Keratinocyte (primary cell): ENCODE results near the gene KLHDC4. TPM values are rescaled to one million over a fixed set of nuclear protein-coding genes. Genes with fewer than 3 reads are reported as not detected.

ENCODE experiments used
- DNase-seq: peaks from one replicate; pipeline ENCODE4 v3.0.0-alpha.2; 2011; ENCODE audit warnings: low read depth, missing footprints, low spot score
- FAIRE-seq: peaks from 2 replicates; lab custom pipeline; 2011; peaks lifted over from hg19 to GRCh38; lab: Jason Lieb, UNC
- H2AFZ ChIP-seq: 2 replicates; pipeline ENCODE4 v1.6.0; 2012; ENCODE audit warnings: low read length, control low read depth, inconsistent platforms; ENCODE audit not compliant: control insufficient read depth
- H3K27ac ChIP-seq: 2 replicates; pipeline ENCODE4 v1.5.1; 2011; ENCODE audit warnings: low read length; ENCODE audit not compliant: control insufficient read depth, insufficient read depth
- H3K27me3 ChIP-seq: 3 replicates; pipeline ENCODE4 v1.6.0; 2011; ENCODE audit warnings: low read length; ENCODE audit not compliant: control insufficient read depth, insufficient read depth; ENCODE audit errors: extremely low read depth
- H3K36me3 ChIP-seq, 2 experiments: 2 replicates in 1 of 2; 3 replicates in 1 of 2; pipeline ENCODE4 v1.5.1; 2011; ENCODE audit warnings: low read length in 2 of 2, mild to moderate bottlenecking in 1 of 2; ENCODE audit not compliant: control insufficient read depth in 2 of 2, insufficient read depth in 2 of 2; ENCODE audit errors: extremely low read depth in 1 of 2
- H3K4me1 ChIP-seq: 3 replicates; pipeline ENCODE4 v1.5.1; 2011; ENCODE audit warnings: low read length; ENCODE audit not compliant: control insufficient read depth, insufficient read depth; ENCODE audit errors: extremely low read depth
- H3K4me2 ChIP-seq: 3 replicates; pipeline ENCODE4 v1.6.0; 2011; ENCODE audit warnings: low read depth, low read length; ENCODE audit not compliant: control insufficient read depth, insufficient read depth; ENCODE audit errors: extremely low read depth
- H3K4me3 ChIP-seq, 3 experiments: fragments of 200-600 bp in 1 of 3; sonication (generic) in 1 of 3; 2 replicates in 2 of 3; 3 replicates in 1 of 3; pipeline ENCODE4 v1.5.1; 2011 to 2016; ENCODE audit warnings: low read length in 3 of 3, mild to moderate bottlenecking in 3 of 3, control low read depth in 2 of 3, inconsistent platforms in 1 of 3, low read depth in 1 of 3, mixed read lengths in 1 of 3, mixed run types in 1 of 3, moderate library complexity in 1 of 3; ENCODE audit not compliant: control insufficient read depth in 2 of 3, insufficient read depth in 2 of 3; ENCODE audit errors: extremely low read depth in 1 of 3
- H3K79me2 ChIP-seq: 2 replicates; pipeline ENCODE4 v1.6.0; 2012; ENCODE audit warnings: low read length; ENCODE audit not compliant: control insufficient read depth, insufficient read depth
- H3K9ac ChIP-seq: 3 replicates; pipeline ENCODE4 v1.6.0; 2011; ENCODE audit warnings: low read length; ENCODE audit not compliant: control insufficient read depth, insufficient read depth; ENCODE audit errors: extremely low read depth
- H3K9me1 ChIP-seq: 3 replicates; pipeline ENCODE4 v1.6.0; 2011; ENCODE audit warnings: low read length; ENCODE audit not compliant: control insufficient read depth, insufficient read depth; ENCODE audit errors: extremely low read depth
- H3K9me3 ChIP-seq: 2 replicates; pipeline ENCODE4 v1.5.1; 2012; ENCODE audit warnings: low read depth, low read length; ENCODE audit not compliant: control insufficient read depth
- H4K20me1 ChIP-seq: 3 replicates; pipeline ENCODE4 v1.6.0; 2011; ENCODE audit warnings: low read length; ENCODE audit not compliant: control insufficient read depth, insufficient read depth; ENCODE audit errors: extremely low read depth
- EZH2 ChIP-seq: IDR thresholded peaks from one replicate; pipeline ENCODE4 v1.6.1; 2012; ENCODE audit warnings: inconsistent platforms, mild to moderate bottlenecking, low read length, moderate library complexity
- dilution Hi-C: fragments of 300-500 bp; cut with MboI; formaldehyde crosslinking; loops from one replicate; pipeline ENCODE4 v1.7.0; 2020; ENCODE audit warnings: low sequenced_read_pairs; ENCODE audit not compliant: extremely low pct_ligation_motif_present
- polyA plus RNA-seq, 5 experiments: library from polyadenylated mRNA; depleted of rRNA in 3 of 5; stranded (reverse) in 3 of 5; stranded (forward) in 1 of 5; unstranded in 1 of 5; fragments of >200 nt; gene quantifications; 1 replicate in 1 of 5; 2 replicates in 3 of 5; 3 replicates in 1 of 5; pipeline versions ENCODE4 v1.2.1 to v1.2.3, GENCODE V29; 2011 to 2012; ENCODE audit warnings: missing spikeins in 2 of 5, low read depth in 1 of 5, low replicate concordance in 1 of 5
- TF ChIP-seq, protein P1 (sequence below), 3 experiments: IDR thresholded peaks in 1 of 3; conservative IDR thresholded peaks in 1 of 3; optimal IDR thresholded peaks in 1 of 3; 2 replicates in 2 of 3; 3 replicates in 1 of 3; pipeline versions ENCODE3 to v1.5.1; 2011; ENCODE audit warnings: low read length in 3 of 3, mild to moderate bottlenecking in 3 of 3, moderate library complexity in 2 of 3, control low read depth in 1 of 3, inconsistent platforms in 1 of 3; ENCODE audit not compliant: insufficient read depth in 2 of 3; ENCODE audit errors: extremely low read depth in 1 of 3

The KLHDC4 gene
- polyA plus RNA-seq, 1 donor (not counting 4 experiments of a cell fraction or from before 2014, with no cell fraction given) = 13.4 TPM

- dilution Hi-C loops = no loop called here
- H4K20me1 ChIP-seq = no peaks in the 10 kb centered on the region
- TF ChIP-seq, protein P1, sequence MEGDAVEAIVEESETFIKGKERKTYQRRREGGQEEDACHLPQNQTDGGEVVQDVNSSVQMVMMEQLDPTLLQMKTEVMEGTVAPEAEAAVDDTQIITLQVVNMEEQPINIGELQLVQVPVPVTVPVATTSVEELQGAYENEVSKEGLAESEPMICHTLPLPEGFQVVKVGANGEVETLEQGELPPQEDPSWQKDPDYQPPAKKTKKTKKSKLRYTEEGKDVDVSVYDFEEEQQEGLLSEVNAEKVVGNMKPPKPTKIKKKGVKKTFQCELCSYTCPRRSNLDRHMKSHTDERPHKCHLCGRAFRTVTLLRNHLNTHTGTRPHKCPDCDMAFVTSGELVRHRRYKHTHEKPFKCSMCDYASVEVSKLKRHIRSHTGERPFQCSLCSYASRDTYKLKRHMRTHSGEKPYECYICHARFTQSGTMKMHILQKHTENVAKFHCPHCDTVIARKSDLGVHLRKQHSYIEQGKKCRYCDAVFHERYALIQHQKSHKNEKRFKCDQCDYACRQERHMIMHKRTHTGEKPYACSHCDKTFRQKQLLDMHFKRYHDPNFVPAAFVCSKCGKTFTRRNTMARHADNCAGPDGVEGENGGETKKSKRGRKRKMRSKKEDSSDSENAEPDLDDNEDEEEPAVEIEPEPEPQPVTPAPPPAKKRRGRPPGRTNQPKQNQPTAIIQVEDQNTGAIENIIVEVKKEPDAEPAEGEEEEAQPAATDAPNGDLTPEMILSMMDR (optimal IDR thresholded peaks at IDR 0.05 in 1 of 3, IDR thresholded peaks at IDR 0.05 in 1 of 3, conservative IDR thresholded peaks at IDR 0.05 in 1 of 3; ENCODE audit: extremely low read depth in 1 of 3, insufficient read depth in 2 of 3, low read length in 3 of 3) = no peak
- no peak for TF ChIP-seq EZH2
These were observed 88.0 kb downstream of the KLHDC4 start for GRCh38 chr16:87677830-87678229.

GRCh38 chr16:87675111-87675719 lies 90.6 kb downstream of the KLHDC4 start:
- H3K4me1 ChIP-seq = no peaks in the 10 kb centered on the region
- no peak overlapping the region for H2AFZ ChIP-seq
- no peaks in the 10 kb centered on the region for H3K36me3 ChIP-seq
- H3K4me2 ChIP-seq = no peak overlapping the region
- H3K9ac ChIP-seq = no peak overlapping the region
- no peaks in the 10 kb centered on the region for H3K79me2 ChIP-seq
- H3K4me3 ChIP-seq = no peak overlapping the region
- dilution Hi-C loops = no loop called here
- no peaks in the 10 kb centered on the region for H3K9me3 ChIP-seq
- FAIRE-seq (no peak), DNase-seq (no peak)
- H4K20me1 ChIP-seq = no peaks in the 10 kb centered on the region
- H3K27me3 ChIP-seq = peaks cover 20% of the 10 kb centered on the region
- H3K27ac ChIP-seq = no peak overlapping the region
- TF ChIP-seq EZH2 = no peak
- TF ChIP-seq, protein P1 (optimal IDR thresholded peaks at IDR 0.05 in 1 of 3, IDR thresholded peaks at IDR 0.05 in 1 of 3, conservative IDR thresholded peaks at IDR 0.05 in 1 of 3; ENCODE audit: extremely low read depth in 1 of 3, insufficient read depth in 2 of 3, low read length in 3 of 3) = no peak
- H3K9me1 ChIP-seq = no peaks in the 10 kb centered on the region

More at GRCh38 chr16:87677830-87678229, 88.0 kb downstream of the KLHDC4 start:
- Histone ChIP-seq H3K79me2 (no peaks in the 10 kb centered on the region), H3K4me3 (no peak overlapping the region), H3K27ac (no peak overlapping the region), H3K4me1 (no peaks in the 10 kb centered on the region), H3K36me3 (no peaks in the 10 kb centered on the region), H3K4me2 (no peak overlapping the region), H3K9ac (no peak overlapping the region), H3K9me3 (no peaks in the 10 kb centered on the region), H3K27me3 (peaks cover 14% of the 10 kb centered on the region), H3K9me1 (no peaks in the 10 kb centered on the region), H2AFZ (no peak overlapping the region)
- DNase-seq = no peak
- no peak for FAIRE-seq
